ENCODE data around the gene UVSSA.

DNA sequence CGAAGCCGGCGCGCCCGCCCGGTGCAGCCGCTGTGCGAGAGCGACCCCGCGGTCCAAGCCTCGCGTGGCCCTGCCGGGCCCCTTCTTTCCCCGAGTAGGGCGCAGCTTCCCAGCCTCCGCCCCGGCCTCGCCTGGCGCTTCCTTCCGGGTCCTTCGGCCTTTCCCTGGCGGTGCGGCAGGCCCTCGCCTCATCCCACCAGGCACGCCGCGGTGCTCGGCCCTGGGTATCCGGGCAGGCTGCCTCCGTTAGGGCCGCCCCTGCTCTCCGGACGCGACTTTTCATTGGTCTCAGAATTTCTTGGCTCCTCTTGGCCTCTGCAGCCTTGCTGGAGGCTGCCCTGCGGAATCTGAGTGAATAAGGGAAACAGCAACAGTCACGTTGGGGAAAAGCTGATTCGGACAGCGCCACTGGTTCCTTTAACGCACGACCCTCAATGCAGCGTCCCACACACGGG, 429 bp downstream of the UVSSA start:
- TF ChIP-seq ZNF274 (IDR thresholded peaks at IDR 0.05; ENCODE audit: low read depth, low read length) (no peak), YY1 (IDR thresholded peaks at IDR 0.05; ENCODE audit: insufficient read depth, insufficient read length) (no peak), SUZ12 (IDR thresholded peaks at IDR 0.05; ENCODE audit: extremely low read depth, insufficient read depth, insufficient read length) (no peak)

Data from NT2/D1 (cell line).